HG03378 (cell line): ENCODE measurements around the gene KATNIP.

Source experiments
- ATAC-seq: cut with Tn5 transposase; IDR thresholded peaks from one replicate; pipeline ENCODE4 v1.9.1; 2021; ENCODE audit warnings: mild to moderate bottlenecking, moderate library complexity; ENCODE audit not compliant: unreplicated experiment

Gene KATNIP

DNA sequence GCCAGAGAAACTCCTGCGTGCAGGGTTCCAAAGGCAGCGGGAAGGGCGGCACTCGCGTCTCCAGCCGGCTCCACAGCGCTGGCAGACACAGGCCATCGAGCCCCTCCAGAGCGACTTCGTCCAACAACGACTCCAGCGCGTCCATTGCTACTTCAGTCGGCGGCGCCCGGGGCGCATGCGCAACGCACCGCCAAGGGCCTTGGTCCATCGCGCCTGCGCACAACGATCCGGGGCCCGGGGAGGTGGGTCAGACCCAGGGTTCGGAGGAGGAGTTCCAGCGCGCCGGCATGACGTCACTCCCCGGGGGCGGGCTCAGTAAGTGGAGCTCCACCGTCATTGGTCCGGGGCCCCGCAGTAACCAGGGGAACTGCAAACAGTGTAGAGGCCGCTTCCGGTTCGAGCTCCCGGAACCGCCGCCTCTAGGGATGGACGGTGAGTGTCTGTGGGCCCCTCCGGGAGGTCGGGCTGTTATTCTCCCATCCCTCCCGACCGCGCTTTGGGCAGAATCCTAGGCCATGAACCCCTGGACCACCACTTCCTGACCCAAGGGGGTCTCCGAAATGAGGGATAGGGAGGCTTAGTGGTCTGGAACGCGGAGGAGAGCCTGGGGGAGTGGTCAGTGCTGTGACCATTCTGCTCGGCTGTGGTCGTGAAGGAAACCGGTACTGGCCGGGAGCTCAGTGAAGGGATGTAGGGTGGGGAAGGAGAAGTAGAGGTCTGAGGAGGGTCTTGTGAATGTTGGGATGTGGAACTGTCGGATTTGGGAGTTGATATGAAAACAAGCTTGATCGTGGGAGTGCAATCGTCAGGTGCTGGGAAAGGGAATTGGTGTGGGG, at the start of gene KATNIP, which contains the start of gene GTF3C1:
TSS of gene KATNIP (plus strand) at position 399 of the 836 bp plus-strand sequence. CDS start at position 426, 27 bp downstream.
TSS of gene GTF3C1 (minus strand) at position 168 of the 836 bp plus-strand sequence. CDS start at position 145, 23 bp downstream.
- ATAC-seq = peak; percentile 92

DNA sequence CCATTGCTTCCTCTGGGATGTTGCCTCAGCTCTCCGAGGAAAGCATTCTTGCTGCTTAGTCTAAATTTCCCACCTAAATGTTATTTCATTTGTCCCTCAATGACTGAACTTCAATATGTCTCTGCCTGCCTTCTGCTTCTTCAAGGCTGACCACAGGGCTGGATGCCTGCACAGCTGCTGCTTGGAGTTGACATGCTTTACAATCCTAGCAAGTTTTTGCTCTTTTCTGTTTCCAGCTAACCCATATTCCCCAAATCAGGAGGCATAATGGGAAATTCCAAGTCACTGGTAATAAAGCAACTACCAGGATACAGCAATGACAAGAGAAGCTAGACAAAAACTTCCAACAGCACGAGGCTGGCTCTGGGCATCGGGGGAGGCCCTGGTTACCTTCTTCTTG, 49.1 kb upstream of the KATNIP start:
- no peak for ATAC-seq

DNA sequence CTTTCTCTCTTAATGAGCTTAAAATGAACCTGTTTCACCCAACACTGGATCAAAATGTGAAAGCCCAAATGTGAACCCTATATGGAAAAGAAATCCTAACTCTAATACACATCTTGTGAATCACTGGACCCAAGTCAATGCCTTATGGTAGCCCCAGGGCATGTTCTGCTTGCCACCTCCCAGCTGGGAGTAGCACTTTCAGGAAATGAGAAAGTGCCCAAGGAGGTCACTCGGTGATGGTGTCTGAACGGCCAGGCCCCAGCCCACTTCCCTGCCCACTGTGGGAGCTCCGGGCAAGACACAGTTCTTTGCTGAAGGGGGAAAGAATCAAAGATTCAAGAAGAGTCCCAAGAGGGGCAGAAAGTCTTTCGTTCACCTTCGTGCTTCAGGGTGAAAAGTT, 46.3 kb upstream of the KATNIP start:
- ATAC-seq = no peak

DNA sequence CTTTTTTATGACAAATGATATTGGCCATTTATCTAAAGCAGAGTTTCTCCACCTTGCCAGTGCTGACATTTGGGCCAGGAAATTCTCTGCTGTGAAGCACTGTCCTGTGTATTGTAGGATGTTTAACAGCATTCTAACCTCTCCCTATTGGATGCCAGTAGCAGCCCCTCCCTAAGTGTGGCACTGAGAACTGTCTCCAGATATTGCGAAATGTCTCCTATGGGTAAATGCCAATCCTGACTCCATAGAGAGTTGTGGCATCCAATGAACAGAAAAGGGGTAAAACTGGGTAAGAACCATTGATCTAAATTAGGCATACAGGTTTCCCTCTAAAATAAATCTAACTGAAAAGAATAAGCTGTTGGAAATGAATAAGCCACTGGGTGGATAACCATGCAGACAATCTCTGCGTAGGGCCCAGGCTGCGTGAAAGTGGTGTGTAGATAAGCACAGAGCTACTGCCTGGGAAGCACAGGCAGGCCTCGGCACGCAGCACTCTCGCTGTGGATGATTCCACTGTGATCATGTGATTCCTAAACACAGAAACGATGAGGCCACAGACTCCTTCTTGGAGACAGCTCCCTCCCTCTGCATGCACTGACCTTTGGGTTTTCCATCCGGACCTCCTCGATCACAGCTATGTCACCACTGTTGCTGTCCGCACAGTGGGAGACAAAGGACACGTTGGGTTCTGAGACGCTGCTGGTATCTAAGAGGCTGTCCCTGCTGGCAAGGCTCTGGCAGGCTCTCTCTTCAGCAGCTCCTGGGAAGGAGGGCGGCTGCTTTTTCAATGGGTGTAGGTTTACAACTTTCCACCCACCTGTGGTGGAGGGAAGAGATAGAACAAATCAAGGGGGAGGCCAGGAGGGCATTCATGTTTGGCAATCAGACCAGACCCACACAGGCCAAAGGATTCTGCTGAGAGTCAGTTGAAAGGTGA, 44.4 kb upstream of the KATNIP start:
- ATAC-seq = no peak

GRCh38 chr16:27506771-27507170, 43.2 kb upstream of the KATNIP start:
- ATAC-seq = no peak

DNA sequence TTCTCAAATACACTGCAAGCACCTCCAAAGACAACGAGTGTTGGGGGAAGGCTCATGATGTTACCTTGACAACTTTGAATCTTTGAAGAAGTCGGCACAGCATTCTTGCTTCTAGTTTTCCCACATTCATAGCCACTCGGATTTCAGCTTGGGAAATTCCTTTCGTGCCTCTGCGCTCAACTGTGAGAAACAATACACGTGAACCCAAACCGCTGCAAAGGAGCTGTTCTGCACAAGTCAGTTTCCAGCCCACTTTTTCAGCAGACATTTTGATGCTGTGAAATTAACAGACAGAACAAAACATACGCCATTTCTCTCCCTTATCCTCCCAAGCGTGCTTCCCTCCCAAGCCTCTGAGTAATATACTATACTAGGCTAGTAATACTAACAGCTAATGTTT, 41.5 kb upstream of the KATNIP start:
- ATAC-seq = no peak

DNA sequence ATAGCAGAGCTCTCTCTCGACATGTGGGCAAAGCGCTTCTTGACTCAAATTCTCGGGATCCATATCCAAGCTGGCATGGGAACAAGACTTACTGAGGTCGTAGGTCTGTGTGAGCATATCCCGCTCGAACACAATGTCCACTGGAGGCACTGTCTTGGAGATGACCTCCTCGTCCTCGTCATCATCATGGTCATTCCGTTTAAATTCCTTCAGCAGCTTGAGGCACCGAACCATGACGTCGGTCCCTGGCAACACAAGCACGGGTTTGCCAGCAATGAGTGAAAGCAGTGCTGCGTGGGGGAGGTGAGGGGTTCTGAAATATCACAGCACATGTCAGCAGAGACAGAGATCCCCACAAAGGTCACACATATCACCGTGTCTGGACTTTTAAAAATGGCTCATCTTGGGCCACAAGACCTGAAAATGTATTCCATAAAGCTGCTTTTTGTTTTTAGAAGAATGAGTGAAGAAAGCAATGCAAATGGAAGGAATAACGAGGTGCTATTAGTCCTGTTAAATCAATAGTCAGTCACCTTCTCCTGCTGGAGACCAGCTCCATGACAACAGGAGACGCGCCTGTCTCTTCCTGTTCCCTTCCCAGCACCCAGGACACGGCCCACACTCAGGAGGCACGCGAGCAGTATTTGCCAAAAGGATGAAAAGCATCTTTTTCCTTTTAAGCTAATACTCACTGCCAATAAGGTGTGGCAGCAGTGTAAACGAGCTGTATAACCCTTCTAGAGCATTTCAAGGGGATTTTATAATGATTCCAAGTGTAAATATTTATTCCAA, 38.1 kb upstream of the KATNIP start:
- ATAC-seq = no peak

- no peak for ATAC-seq
These were observed 35.1 kb upstream of the KATNIP start for GRCh38 chr16:27514806-27515205.

- peak; percentile 58 for ATAC-seq
These were observed 34.0 kb upstream of the KATNIP start for GRCh38 chr16:27515874-27516353.

- ATAC-seq = no peak
These were observed 33.6 kb upstream of the KATNIP start for GRCh38 chr16:27516365-27516764.

DNA sequence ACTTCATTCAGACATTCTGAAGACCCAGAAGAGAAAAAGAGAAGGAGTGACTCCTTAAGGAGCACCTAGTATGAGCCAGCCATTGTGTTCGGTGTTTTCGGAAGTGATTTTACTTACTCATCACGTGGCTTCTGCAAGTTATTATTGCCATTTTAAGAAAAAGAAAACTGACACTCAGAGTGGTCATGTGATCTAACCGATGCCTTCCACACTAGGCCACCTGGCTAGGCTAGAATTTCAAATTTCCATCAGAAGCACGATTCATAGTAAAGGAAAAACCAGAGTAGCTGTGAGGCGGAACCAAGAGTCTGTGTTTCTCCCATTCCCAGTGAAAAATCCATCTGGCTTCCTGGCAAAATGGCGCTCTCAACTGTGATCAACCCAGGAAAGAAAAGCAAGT, 32.3 kb upstream of the KATNIP start:
- ATAC-seq = no peak

- no peak for ATAC-seq
These were observed 31.7 kb upstream of the KATNIP start for GRCh38 chr16:27518226-27518625.

- ATAC-seq = no peak
These were observed 28.8 kb upstream of the KATNIP start for GRCh38 chr16:27520982-27521673.

GRCh38 chr16:27522173-27522707, 27.7 kb upstream of the KATNIP start:
- ATAC-seq = no peak

- no peak for ATAC-seq
These were observed 23.8 kb upstream of the KATNIP start for GRCh38 chr16:27526180-27526579.

DNA sequence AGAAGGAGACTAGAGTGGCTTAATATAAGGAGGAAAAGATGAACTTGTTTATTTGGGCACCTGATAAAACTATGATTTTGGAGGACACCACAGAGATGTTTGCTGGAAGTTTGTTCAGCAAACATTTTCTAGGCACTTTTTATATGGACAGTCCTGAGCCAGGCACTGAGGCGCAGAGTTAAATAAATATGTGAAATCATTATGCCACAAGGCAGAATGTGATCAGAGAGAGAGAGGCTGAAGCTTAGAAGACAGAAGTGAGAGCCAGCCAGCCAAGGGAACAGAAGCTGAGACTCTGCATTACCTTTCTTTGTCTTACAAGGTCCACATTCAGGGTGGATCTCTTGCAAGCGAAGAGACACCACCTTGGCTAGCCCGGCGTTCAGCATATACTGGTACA, 21.6 kb upstream of the KATNIP start:
- ATAC-seq = no peak

DNA sequence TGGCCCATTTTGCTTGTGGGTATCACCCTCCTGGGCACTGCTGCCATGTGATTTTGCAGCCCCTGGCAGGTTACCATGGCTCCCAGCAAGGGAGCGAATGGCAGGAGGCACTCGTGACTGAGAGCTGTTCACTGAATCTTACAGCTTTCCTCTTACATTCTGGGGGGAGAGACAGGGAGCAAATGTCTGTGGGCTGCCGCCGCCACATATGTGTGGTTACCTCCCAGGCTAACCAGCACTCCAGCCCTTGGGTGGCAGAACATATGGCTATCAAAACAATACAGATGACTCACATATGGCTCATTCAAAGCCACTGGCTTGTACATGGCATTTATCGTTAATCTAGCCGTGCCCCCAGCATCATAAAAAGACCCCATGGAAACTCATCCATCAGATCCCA, 20.0 kb upstream of the KATNIP start:
- ATAC-seq = no peak

DNA sequence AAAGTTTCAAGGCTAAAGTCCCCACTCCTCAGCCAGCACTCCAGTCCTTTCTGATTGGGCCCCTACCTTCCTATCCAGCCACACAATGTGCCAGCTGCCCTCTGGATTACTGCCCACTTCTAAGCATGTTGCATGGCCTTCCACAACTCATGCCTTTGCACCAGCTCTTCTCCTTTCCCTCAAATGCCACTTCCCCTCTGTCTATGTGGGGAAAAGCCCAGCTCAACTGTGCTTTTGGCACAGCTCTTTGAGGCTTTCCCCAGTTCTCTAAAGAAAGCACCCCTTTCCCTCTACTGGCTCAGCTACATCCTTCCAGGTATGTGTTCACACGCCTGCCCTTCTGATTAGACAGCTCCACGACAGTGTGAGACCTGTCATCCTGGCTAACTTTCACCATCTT, 18.8 kb upstream of the KATNIP start:
- ATAC-seq = no peak

DNA sequence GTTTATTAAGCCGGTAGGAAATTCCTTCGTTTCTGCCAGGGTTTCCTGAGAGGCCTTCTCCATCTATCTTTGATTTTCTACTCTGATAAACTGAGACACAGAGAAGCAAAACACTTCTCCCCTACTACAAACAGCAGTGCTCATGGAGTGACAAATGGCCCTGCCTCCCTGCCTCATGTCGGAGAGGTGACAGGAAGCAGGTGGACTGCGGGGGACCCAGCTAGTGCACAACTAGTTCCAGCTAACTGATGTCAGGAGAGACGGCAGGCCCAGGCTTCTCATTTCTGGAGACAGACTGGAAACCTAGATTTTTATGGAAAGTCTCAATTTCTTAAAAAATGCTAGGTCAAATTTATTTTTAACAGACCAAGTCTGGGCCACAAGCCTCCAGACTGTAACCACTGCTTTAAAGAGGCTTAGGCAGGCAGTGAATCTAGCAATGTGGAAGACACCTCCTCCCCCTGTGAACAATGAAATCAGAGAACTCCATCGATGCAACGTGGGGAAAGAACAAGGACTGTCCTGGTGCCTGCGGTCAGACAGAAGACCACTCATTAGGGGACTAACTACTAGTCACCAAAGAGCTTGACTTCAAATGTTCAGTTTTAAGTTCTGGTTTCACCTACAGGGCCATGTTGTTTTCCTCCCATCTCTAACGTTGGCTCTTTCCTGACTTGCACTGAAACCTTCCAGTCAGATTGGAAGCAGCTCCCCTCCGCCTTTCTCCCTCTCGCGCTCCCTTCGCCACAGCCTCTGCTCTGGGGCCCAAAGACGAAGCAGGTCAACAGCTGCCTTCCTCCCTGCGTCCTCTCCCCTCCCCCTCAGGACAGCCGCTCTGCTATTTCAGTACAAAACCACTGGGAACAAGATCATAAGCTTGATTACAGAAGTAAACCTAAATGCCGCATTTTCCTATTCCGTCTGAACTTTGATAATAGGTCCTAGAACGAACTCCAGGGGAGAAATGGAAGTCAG, 17.8 kb upstream of the KATNIP start:
- no peak for ATAC-seq
